Heart left ventricle (tissue), 13 donors: ENCODE measurements around the gene ASB1.

Experiments
- POLR2A ChIP-seq, 2 donors: fragments of 450-650 bp; IDR thresholded peaks; one replicate each; pipeline ENCODE4 v1.6.1; 2017; ENCODE audit warnings: antibody characterized with exemption in 2 of 2, mild to moderate bottlenecking in 2 of 2, moderate library complexity in 2 of 2
- TF ChIP-seq, protein P1 (sequence below), 12 donors: fragments of 200-600 bp; sonication (generic) in 4 of 12; IDR thresholded peaks; one replicate each; pipeline versions ENCODE4 v1.5.0 to v1.8.0; 2018 to 2022; ENCODE audit warnings: antibody characterized with exemption in 12 of 12, mild to moderate bottlenecking in 5 of 12
- donor health status: ischemic (EF 13 %, LVEDD 7.1; RV severe dilation, severe dysfunction).
- donor health status: DM: no; HTN: yes; CAD: no.
- donor health status: DM: no; HTN: no; CAD: no.
- donor health status: ischemic (EF 25% LVEDD 6.9; RV normal size, moderate dysfunction).
- donor health status: ischemic (EF 25% LVEDD 5.7; RV mildly dilated, moderate dysfunction).
- donor health status: ischemic (EF 35%, LVEDD 5.7; RV mildly dilated, moderate dysfunction).
- donor health status: nonischemic (EF 11% LVEDD 7.7; RV severe dilation, severe dysfunction).
- donor health status: DM: yes; HTN: yes; CAD: no.
- donor health status: PGD.
- donor health status: ischemic (EF 29% LVEDD 5.4; RV normal size, mild dysfunction).
- donor health status: nonischemic (EF 23%, LVEDD 6.1; RV moderate dilation, normal function).

DNA sequence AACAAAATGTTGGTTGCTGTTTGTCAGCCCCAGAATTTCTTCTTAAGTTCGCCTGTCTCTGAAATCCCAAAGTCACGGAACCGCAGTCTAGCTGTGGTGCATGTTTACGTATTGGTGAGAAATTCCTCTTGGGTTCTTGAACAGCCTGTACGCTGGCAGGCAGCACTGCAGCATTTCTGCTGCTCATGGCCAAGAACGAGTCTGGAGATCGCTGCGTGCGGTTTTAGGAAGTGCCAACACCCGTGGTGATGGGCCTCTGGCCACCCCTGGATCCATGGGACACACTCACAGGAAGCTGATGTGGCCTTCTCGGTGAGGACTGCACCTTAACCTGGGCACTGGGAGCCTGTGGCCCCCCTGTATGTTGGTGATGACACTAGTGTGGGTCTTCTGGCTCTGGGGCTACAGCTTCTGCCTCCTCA lies 23.7 kb downstream of the ASB1 start:
- TF ChIP-seq, protein P1, sequence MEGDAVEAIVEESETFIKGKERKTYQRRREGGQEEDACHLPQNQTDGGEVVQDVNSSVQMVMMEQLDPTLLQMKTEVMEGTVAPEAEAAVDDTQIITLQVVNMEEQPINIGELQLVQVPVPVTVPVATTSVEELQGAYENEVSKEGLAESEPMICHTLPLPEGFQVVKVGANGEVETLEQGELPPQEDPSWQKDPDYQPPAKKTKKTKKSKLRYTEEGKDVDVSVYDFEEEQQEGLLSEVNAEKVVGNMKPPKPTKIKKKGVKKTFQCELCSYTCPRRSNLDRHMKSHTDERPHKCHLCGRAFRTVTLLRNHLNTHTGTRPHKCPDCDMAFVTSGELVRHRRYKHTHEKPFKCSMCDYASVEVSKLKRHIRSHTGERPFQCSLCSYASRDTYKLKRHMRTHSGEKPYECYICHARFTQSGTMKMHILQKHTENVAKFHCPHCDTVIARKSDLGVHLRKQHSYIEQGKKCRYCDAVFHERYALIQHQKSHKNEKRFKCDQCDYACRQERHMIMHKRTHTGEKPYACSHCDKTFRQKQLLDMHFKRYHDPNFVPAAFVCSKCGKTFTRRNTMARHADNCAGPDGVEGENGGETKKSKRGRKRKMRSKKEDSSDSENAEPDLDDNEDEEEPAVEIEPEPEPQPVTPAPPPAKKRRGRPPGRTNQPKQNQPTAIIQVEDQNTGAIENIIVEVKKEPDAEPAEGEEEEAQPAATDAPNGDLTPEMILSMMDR (IDR thresholded peaks at IDR 0.05): no peak
- TF ChIP-seq POLR2A (IDR thresholded peaks at IDR 0.05): no peak
